K562 (cell line): ENCODE results near the gene TSEN34. TPM values are rescaled to one million over a fixed set of nuclear protein-coding genes. Genes with fewer than 3 reads are reported as not detected.
A peak's percentile ranks its signal among the peaks of the same experiment; 100 is the strongest.

Experiments used
- CBFB ChIP-seq: sonication (generic); formaldehyde crosslinking; IDR thresholded peaks from 2 replicates; pipeline ENCODE4 v1.4.0; 2020; ENCODE audit warnings: mild to moderate bottlenecking, missing genetic modification reagents
- CBX2 ChIP-seq: fragments of 200-600 bp; sonication (generic); IDR thresholded peaks from one replicate; pipeline ENCODE4 v1.6.1; 2012; ENCODE audit warnings: mild to moderate bottlenecking, low read length, inconsistent platforms; ENCODE audit not compliant: insufficient read depth, poor library complexity, severe bottlenecking
- CCNT2 ChIP-seq: IDR thresholded peaks from 2 replicates; pipeline ENCODE4 v1.6.1; 2011; ENCODE audit warnings: borderline replicate concordance, low read depth, mild to moderate bottlenecking, moderate library complexity, mixed read lengths, low read length; ENCODE audit not compliant: insufficient read length; ENCODE audit errors: extremely low read depth
- CREBBP ChIP-seq: IDR thresholded peaks from one replicate; pipeline ENCODE4 v1.6.1; 2012; ENCODE audit warnings: low read depth, mild to moderate bottlenecking, control low read depth, inconsistent platforms, low read length
- CREM ChIP-seq: IDR thresholded peaks from 2 replicates; pipeline ENCODE4 v1.6.1; 2014; ENCODE audit warnings: antibody characterized with exemption, low read depth
- FOXM1 ChIP-seq, 2 experiments: fragments of 450-650 bp in 1 of 2; sonication (generic) in 1 of 2; formaldehyde crosslinking in 1 of 2; IDR thresholded peaks; 2 replicates each; pipeline versions ENCODE4 v1.6.1 to v1.9.0; 2017 to 2022; ENCODE audit warnings: low read depth in 2 of 2, mild to moderate bottlenecking in 2 of 2, missing genetic modification reagents in 1 of 2, moderate library complexity in 1 of 2
- HDAC1 ChIP-seq, 2 experiments: fragments of 450-650 bp; IDR thresholded peaks; 2 replicates each; pipeline ENCODE4 v1.6.1; 2016 to 2017; ENCODE audit warnings: inconsistent platforms in 1 of 2, mild to moderate bottlenecking in 1 of 2, moderate library complexity in 1 of 2
- HNRNPL ChIP-seq: fragments of 200-400 bp; formaldehyde crosslinking; IDR thresholded peaks from 2 replicates; pipeline ENCODE4 v1.6.1; 2017; ENCODE audit warnings: low read depth, mild to moderate bottlenecking, low read length
- IRF2 ChIP-seq: sonication (generic); formaldehyde crosslinking; IDR thresholded peaks from 2 replicates; pipeline ENCODE4 v1.8.1; 2022; ENCODE audit warnings: mild to moderate bottlenecking, missing genetic modification reagents
- MEIS2 ChIP-seq: fragments of 450-650 bp; IDR thresholded peaks from 2 replicates; pipeline ENCODE4 v1.6.1; 2014; ENCODE audit warnings: mild to moderate bottlenecking; ENCODE audit not compliant: partially characterized antibody
- MYC ChIP-seq, 2 experiments: fragments of 250-450 bp in 1 of 2; sonication (Bioruptor Pico) in 1 of 2; IDR thresholded peaks; 2 replicates each; pipeline versions ENCODE4 v1.5.1 to v1.6.1; 2012 to 2021; ENCODE audit warnings: low read depth in 2 of 2, borderline replicate concordance in 1 of 2, improper control_type of control experiment in 1 of 2, low read length in 1 of 2, mild to moderate bottlenecking in 1 of 2, moderate library complexity in 1 of 2
- NR2C1 ChIP-seq, 2 experiments: fragments of 450-650 bp; IDR thresholded peaks; 2 replicates each; pipeline ENCODE4 v1.6.1; 2017; ENCODE audit warnings: mild to moderate bottlenecking in 2 of 2, antibody characterized with exemption in 1 of 2, inconsistent platforms in 1 of 2, missing compliant biosample characterization in 1 of 2, missing genetic modification characterization in 1 of 2
- PHF20 ChIP-seq: fragments of 450-650 bp; IDR thresholded peaks from 2 replicates; pipeline ENCODE4 v1.6.1; 2018; ENCODE audit not compliant: partially characterized antibody
- POU5F1 ChIP-seq: fragments of 150-350 bp; IDR thresholded peaks from 2 replicates; pipeline ENCODE4 v1.6.1; 2014; ENCODE audit warnings: borderline replicate concordance, low read length, low read depth, mild to moderate bottlenecking; ENCODE audit not compliant: partially characterized antibody
- RBM15 ChIP-seq: fragments of 200-400 bp; formaldehyde crosslinking; IDR thresholded peaks from 2 replicates; pipeline ENCODE4 v1.6.1; 2018; ENCODE audit warnings: mild to moderate bottlenecking, low read length, moderate library complexity; ENCODE audit not compliant: insufficient read depth
- SIN3B ChIP-seq: fragments of 450-650 bp; IDR thresholded peaks from 2 replicates; pipeline ENCODE4 v1.6.1; 2017; ENCODE audit warnings: low read depth, mild to moderate bottlenecking, moderate library complexity
- TSC22D4 ChIP-seq: fragments of 450-650 bp; IDR thresholded peaks from 2 replicates; pipeline ENCODE4 v1.6.1; 2016; ENCODE audit warnings: missing genetic modification characterization, missing biosample characterization, control low read depth
- YBX1 ChIP-seq: fragments of 450-650 bp; IDR thresholded peaks from 2 replicates; pipeline ENCODE4 v1.7.1; 2016; ENCODE audit warnings: mild to moderate bottlenecking
- ZNF561 ChIP-seq: fragments of 450-650 bp; formaldehyde crosslinking; conservative IDR thresholded peaks from 2 replicates; pipeline ENCODE4 v1.4.0; 2020; ENCODE audit warnings: mild to moderate bottlenecking, moderate library complexity
- polyA plus RNA-seq, 8 experiments: library from polyadenylated mRNA; depleted of rRNA in 4 of 8; stranded (reverse) in 5 of 8; unstranded in 3 of 8; fragments of >200 nt; fragmentation: Nextera tagmentation in 2 of 8; fragmentation: Illumina TruSeq in 1 of 8; extraction: Ambion mirVana in 2 of 8; extraction: Trizol in 1 of 8; gene quantifications; 2 replicates each; pipeline versions ENCODE4 v1.2.1 to v1.2.3, GENCODE V29; 2011 to 2014; ENCODE audit warnings: inconsistent platforms in 1 of 8, missing spikeins in 1 of 8
- total RNA-seq, 7 experiments: library from RNA; depleted of rRNA in 6 of 7; stranded (reverse); fragments of >200 nt in 6 of 7; fragmentation: Illumina TruSeq in 2 of 7; extraction: Trizol in 2 of 7; gene quantifications; 2 replicates each; pipeline versions ENCODE4 v1.2.1 to v1.2.3, GENCODE V29; 2011 to 2021; ENCODE audit warnings: low replicate concordance in 1 of 7
- TF ChIP-seq, protein P1 (sequence below): sonication (generic); formaldehyde crosslinking; IDR thresholded peaks from 2 replicates; pipeline ENCODE4 v1.9.0; 2022; ENCODE audit warnings: mild to moderate bottlenecking, missing genetic modification reagents
- TF ChIP-seq, protein P2 (sequence below): fragments of 450-650 bp; IDR thresholded peaks from 2 replicates; pipeline ENCODE4 v1.7.1; 2018; ENCODE audit warnings: mild to moderate bottlenecking, low read depth; ENCODE audit not compliant: partially characterized antibody
- TF ChIP-seq, protein P3 (sequence below): sonication (generic); formaldehyde crosslinking; IDR thresholded peaks from 2 replicates; pipeline ENCODE4 v1.8.0; 2022; ENCODE audit warnings: missing genetic modification reagents, mild to moderate bottlenecking, borderline replicate concordance

The TSEN34 gene
- total and polyA plus RNA-seq, 9 of the 15 experiments (the other 6 are each of a cell fraction or from before 2014, with no cell fraction given) = 3.1 to 57.6 (median 29.5) TPM

DNA sequence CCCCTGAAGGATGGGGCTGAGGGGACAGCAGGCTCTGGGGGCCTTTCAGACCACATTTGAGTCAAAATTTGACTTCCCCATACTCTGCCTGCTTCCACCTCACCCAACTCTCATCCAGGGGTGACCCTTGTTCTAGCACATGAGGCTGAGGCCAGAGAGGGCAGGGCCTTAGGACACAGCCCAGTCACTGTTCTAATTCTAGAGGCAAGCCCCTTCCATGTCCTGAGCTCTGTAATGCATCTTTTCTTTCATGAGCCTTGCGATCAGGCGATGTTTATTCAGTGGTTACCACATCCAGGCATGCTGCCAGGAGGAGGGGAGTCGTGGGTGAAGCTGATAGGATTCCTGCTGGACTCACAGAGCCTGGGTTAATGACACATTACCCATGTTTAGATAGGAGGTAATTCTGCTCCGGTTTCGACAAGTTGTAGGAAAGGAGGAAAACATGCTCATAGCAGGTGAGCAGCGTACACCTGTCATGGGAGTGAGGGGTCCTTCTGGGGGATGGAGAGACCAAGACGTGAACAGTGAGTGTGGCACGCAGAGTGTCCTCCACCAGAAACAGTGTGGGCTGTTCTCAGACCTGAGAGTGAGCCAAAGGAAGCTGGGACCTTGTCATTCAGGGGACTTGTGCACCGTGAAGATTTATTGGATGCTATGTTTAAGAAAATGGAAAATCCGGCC lies 18.8 kb downstream of the TSEN34 start (continued):
- TF ChIP-seq, protein P1, sequence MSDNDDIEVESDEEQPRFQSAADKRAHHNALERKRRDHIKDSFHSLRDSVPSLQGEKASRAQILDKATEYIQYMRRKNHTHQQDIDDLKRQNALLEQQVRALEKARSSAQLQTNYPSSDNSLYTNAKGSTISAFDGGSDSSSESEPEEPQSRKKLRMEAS = peak; percentile 73
- no peak for TF ChIP-seq YBX1
- no peak for TF ChIP-seq TSC22D4 (tag)
- TF ChIP-seq CBFB (CRISPR knock-in tag) = no peak
- TF ChIP-seq FOXM1 (IDR thresholded peaks at IDR 0.05; ENCODE audit: low read depth) = no peak
- TF ChIP-seq FOXM1 (CRISPR knock-in tag; IDR thresholded peaks at IDR 0.05; ENCODE audit: low read depth) = no peak
- no peak for TF ChIP-seq IRF2 (CRISPR knock-in tag)
- no peak for TF ChIP-seq SIN3B
- no peak for TF ChIP-seq CREBBP
- TF ChIP-seq CCNT2 = no peak
- no peak for TF ChIP-seq NR2C1 (IDR thresholded peaks at IDR 0.05)
- TF ChIP-seq NR2C1 (tag; IDR thresholded peaks at IDR 0.05) = no peak
- TF ChIP-seq PHF20 = no peak
- TF ChIP-seq ZNF561 (CRISPR knock-in tag) = no peak
- peak in 1 of 2 experiments; percentile 64; a peak in 2 of 4 replicates for TF ChIP-seq HDAC1 (IDR thresholded peaks at IDR 0.05)
- TF ChIP-seq, protein P2, sequence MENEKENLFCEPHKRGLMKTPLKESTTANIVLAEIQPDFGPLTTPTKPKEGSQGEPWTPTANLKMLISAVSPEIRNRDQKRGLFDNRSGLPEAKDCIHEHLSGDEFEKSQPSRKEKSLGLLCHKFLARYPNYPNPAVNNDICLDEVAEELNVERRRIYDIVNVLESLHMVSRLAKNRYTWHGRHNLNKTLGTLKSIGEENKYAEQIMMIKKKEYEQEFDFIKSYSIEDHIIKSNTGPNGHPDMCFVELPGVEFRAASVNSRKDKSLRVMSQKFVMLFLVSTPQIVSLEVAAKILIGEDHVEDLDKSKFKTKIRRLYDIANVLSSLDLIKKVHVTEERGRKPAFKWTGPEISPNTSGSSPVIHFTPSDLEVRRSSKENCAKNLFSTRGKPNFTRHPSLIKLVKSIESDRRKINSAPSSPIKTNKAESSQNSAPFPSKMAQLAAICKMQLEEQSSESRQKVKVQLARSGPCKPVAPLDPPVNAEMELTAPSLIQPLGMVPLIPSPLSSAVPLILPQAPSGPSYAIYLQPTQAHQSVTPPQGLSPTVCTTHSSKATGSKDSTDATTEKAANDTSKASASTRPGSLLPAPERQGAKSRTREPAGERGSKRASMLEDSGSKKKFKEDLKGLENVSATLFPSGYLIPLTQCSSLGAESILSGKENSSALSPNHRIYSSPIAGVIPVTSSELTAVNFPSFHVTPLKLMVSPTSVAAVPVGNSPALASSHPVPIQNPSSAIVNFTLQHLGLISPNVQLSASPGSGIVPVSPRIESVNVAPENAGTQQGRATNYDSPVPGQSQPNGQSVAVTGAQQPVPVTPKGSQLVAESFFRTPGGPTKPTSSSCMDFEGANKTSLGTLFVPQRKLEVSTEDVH = no peak
- peak; percentile 70 for TF ChIP-seq MEIS2
- 0 out of 2 replicates have a peak, but pooled peaks have one; percentile 29 for TF ChIP-seq CREM
- no peak for TF ChIP-seq RBM15
- no peak for TF ChIP-seq HNRNPL
- no peak for TF ChIP-seq POU5F1
- TF ChIP-seq, protein P3, sequence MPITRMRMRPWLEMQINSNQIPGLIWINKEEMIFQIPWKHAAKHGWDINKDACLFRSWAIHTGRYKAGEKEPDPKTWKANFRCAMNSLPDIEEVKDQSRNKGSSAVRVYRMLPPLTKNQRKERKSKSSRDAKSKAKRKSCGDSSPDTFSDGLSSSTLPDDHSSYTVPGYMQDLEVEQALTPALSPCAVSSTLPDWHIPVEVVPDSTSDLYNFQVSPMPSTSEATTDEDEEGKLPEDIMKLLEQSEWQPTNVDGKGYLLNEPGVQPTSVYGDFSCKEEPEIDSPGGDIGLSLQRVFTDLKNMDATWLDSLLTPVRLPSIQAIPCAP (CRISPR knock-in tag) = no peak
- TF ChIP-seq MYC (IDR thresholded peaks at IDR 0.05; ENCODE audit: low read depth, low read length) = peak; percentile 76
- TF ChIP-seq MYC (CRISPR knock-in tag; IDR thresholded peaks at IDR 0.05; ENCODE audit: borderline replicate concordance, low read depth) = no peak
- TF ChIP-seq CBX2 = no peak
